GM23248 (cell line): ENCODE results near the gene SKAP1.

ENCODE experiments used
- EZH2 ChIP-seq: fragments of 200-600 bp; sonication (generic); IDR thresholded peaks from 2 replicates; pipeline ENCODE4 v1.6.1; 2018; ENCODE audit warnings: antibody characterized with exemption, mild to moderate bottlenecking; ENCODE audit not compliant: insufficient read depth, poor library complexity, severe bottlenecking
- EZH2phosphoT487 ChIP-seq: fragments of 200-600 bp; sonication (generic); IDR thresholded peaks from 2 replicates; pipeline ENCODE4 v1.6.1; 2018; ENCODE audit warnings: antibody characterized with exemption, moderate library complexity, mild to moderate bottlenecking, low read depth; ENCODE audit not compliant: insufficient read depth

GRCh38 chr17:48294806-48295361 lies 135.1 kb downstream of the SKAP1 start:
- TF ChIP-seq EZH2: no peak
- no peak for TF ChIP-seq EZH2phosphoT487
